HG03521 (cell line): ENCODE data around the gene RNF223.
"Not testable (repeated sequence)": the region's sequence is repeated elsewhere in the genome, so short reads cannot be mapped to it uniquely, and the experiment has no call there.

Source experiments
- ATAC-seq: cut with Tn5 transposase; IDR thresholded peaks from one replicate; pipeline ENCODE4 v1.9.1; 2021; ENCODE audit warnings: mild to moderate bottlenecking, moderate library complexity; ENCODE audit not compliant: unreplicated experiment

RNF223 gene

DNA sequence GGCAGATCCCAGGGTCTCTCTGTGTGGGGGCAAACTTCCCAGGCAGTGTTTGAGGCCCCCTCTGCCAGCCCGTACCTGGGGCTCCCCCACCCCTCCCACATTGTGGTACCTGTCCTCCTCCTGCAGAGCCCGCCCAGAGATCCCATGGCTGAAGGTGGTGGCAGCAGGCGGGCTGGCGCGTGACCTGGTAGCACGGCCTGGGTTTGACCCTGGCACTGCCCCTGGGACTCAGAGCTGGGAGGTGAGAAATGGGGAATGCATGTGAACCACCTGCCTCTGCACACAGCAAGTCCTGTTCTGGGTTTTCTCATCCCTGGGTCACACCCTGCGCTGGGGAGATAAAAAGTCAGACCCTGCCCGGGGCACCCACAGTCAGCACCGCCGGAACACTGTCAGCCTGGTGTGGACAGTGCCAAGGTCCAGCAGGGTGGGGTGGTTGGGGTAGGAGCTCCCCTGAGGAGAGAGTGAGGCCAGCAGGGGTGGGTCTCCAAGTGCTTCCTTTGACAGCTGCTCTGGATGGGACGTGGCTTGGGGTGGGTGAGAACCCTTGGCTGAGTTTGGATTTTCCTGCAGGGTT is 42.4 kb downstream of the RNF223 start:
- ATAC-seq = no peak

DNA sequence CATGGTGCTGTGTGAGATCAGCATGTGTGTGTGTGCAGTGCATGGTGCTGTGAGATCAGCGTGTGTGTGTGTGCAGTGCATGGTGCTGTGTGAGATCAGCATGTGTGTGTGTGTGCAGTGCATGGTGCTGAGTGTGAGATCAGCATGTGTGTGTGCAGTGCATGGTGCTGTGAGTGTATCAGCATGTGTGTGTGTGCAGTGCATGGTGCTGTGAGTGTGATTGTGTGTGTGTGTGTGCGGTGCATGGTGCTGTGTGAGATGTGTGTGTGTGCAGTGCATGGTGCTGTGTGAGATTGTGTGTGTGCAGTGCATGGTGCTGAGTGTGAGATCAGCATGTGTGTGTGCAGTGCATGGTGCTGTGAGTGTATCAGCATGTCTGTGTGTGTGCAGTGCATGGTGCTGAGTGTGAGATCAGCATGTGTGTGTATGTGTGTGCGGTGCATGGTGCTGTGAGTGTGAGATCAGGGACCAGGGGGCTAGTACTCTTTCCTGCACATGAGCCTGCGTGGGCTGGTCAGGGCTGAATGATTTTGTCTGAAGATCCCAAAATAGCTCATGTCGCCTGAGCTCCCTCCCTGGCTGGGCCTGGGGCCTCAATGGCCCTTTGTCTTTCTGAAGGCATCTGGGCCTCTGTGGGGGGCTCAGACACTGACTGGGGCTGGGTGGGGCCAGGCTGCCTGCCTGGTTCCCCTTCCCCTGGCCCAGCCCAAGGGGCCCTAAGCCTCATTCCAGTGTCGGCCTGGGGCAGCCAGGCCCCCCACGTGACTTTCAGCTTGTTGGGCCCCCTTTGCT is 43.0 kb downstream of the RNF223 start:
- ATAC-seq = not testable (repeated sequence)

DNA sequence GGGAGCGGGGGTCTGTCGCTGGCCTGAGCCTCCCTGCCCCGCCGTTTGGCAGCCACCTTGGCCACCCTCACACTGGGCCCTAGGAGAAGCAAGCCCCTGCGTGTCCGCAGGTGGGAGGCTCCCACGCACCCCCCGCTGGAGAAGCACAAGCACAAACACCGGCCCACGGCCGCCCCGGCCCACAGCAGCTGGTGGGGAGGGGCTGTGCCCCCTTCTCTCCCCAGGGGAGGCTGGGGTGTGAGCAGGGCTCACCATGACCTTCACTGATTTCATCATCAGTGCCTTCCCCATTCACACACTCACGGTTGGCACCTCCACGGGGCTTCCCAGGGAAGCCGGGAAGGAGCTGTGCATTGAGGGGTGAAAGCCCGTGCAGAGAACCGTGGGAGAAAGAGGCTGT is 46.3 kb downstream of the RNF223 start:
- ATAC-seq = no peak

DNA sequence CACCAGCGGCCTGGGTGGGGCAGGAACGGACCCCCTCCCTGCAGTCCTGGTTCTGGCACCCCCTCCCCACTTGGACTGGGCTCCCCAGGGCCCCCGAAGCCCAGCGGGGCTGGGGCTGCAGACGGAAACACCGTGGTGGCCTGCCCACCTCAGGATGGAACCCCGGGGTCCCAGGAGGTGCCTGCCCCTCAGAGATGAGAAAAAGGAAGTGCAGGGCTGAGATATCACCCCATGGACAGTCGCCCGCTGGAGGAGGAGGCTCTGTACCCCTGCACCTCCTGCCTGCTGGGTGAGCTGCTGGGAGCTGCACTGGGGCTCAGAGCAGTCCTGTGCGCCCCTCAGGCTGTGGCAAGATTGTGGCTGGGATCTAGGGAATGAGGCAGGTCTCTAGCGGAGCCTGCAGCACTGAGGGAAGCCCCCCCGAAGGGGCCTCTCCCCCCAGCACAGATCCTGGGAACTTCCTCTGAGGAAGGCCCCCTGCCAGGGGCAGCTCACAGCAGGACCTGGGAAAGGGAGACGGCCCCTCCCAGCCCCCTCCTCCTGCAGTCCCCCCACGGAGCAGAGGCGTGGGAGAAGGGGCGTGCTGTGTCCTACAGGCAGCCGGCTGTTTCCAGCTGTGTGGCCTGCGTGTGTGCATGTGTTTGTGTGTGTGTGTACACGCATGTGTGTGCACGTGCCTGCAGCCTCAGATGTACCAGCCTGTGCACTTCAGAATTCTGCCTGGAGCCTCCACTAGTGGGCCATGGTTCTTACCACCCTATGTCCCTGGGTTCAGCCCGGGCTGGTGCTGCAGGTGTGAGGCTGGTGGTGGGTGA is 47.3 kb downstream of the RNF223 start:
- ATAC-seq = no peak

DNA sequence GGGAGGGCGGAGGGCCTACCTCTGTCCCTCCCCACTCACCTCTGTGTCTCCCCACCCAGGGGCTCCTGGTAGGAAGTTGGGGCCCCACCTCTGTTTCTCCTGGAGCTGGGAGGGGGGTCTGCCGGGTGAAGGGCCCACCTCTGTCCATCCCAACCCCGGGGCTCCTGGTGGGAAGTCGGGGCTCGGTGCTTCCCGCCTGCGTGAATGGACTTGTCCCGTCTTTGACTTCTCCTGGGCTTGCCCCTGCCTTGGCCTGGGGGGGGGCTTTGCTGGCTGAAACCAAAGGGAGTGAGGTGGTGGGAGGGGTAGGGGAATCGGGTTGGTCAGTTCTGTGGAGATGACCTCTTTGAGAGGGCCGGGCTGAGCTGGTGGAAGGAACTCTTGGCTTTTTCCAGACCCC is 48.4 kb downstream of the RNF223 start:
- ATAC-seq = no peak

DNA sequence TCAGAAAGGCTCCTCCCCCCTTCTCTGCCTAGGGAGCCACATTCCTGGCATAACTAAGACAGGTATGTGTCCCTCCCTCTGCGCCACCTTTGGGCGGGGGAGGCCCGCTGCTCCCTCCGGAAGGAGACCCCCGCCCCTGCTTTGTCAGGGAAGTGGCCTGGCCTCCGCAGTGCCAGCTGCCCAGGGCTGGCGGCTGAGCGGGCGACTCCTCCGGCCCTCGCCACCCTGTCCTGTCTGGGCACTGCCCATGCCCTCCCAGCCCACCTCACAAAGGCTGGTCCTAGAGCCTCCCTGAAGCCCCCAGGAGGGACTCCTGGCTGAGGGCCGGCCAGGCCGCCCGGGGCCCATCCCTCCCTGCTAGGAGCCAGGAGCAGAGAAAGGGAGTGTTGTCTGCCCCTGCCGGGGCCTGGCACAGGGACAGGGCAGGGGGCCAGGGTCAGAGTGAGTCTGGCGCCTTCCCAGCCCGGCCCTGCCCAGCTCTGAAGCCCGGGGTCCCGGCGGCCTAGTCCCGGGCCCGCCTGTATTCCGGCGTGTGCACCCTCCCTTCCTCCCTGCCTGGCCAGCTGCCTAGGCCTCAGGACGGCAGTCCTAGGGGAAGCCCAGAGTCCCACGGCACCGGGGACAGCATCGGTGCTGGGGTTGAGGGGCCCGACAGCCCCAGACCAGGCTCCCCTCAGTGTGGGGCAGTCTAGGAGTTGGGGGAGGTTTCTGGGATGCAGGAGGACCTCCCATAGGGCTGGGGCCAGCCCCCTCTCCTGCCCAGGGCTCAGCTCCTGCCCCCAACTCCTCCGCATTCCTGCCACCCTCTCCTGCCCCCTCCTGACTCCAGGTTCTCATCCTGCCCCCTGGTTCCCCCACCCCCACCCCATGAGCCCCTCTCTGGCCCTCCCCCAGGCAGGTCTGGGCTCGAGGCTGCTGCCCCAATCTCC is 49.1 kb downstream of the RNF223 start:
- no peak for ATAC-seq

DNA sequence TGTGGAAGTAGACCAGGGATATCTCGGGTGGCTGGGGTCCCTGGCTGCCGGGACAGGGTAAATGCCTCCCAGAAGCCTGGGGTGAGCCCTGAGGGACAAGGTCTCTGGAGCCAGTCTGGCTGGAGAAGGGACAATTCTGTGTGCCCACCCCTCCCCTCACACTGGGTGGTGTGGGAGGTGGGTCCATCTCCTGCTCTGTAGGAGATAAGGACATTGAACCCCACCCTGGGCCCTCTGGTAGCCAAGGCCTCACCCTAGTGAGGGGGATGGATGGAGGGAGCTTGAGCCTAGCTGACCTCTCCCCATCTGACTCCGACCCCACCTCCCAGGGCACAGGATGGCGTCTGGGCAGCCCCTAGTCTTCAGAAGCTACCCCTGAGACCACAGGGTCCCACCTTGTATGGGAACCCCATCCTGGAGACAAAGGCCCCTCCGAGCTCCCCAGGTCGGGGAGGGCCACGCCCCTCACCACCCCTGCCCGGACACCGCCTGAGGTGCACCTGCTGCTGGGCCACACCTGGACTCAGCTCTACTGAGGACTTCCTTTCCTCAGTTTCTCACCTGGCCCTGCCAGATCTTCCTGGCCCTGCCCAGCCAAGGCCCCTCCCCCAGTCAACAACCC is 49.8 kb downstream of the RNF223 start:
- ATAC-seq = no peak

DNA sequence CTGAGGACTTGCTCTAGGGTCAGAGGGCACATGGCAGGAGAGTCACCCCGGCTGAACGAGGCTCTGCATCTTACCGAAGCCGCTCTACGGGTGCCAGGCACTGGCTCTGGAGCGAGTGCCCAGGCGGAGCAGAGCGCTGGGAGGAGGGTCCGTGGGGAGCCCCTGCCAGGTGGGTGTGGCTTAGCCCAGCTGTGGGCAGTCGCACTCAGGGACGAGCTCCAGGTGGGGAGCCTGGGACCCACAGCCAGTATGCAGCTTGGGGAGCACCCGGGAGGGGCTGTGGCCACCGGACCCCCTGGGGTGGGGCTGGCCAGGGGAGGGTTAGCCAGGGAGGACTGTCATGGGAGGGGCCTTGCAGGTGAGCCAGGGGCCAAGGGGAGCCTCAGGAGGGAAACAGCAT is 50.4 kb downstream of the RNF223 start:
- ATAC-seq = no peak

DNA sequence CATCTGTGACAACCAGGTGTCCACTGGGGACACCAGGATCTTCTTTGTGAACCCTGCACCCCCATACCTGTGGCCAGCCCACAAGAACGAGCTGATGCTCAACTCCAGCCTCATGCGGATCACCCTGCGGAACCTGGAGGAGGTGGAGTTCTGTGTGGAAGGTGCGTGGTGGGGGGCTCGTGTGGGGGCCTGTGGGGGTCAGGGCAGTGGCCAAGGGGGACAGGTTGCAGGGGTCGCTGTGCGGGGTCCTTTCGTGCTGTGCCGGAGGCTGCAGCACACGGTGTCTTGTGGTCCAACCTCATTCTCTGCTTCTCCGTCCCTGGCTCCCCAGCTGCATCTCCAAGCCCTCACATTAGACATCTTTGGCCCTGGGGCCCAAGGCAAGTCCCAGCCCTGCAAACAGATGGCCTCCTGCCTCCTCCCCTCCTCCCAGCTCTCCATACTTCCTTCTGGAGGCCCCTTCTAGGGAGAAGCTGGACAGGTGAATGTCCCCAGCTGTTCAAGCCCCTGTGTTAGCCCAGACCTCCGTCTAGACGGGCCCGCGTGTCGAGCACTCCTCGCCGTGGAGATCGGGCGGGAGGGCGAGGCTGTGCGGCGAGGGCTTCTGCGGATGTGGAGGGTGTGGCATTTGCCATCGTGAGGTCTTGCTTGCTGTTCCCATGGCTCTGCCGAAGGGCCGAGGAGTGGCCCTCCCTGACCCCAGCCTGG is 51.6 kb downstream of the RNF223 start:
- no peak for ATAC-seq

DNA sequence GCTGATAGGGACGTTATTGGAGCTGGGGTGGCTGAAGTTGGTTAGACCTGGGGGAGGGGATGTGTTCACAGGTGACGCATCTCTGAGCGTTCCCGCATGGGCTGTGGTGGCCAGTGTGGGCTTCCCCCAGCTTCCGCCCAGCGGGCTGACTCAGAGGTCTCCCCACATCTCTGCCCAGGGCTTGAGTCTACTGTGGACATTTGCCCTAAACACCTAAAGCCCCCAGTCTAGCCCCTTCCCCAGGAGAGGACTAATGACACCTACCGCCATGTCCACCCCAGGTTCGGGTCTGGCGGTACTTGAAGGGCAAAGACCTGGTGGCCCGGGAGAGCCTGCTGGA is 52.2 kb downstream of the RNF223 start:
- no peak for ATAC-seq

DNA sequence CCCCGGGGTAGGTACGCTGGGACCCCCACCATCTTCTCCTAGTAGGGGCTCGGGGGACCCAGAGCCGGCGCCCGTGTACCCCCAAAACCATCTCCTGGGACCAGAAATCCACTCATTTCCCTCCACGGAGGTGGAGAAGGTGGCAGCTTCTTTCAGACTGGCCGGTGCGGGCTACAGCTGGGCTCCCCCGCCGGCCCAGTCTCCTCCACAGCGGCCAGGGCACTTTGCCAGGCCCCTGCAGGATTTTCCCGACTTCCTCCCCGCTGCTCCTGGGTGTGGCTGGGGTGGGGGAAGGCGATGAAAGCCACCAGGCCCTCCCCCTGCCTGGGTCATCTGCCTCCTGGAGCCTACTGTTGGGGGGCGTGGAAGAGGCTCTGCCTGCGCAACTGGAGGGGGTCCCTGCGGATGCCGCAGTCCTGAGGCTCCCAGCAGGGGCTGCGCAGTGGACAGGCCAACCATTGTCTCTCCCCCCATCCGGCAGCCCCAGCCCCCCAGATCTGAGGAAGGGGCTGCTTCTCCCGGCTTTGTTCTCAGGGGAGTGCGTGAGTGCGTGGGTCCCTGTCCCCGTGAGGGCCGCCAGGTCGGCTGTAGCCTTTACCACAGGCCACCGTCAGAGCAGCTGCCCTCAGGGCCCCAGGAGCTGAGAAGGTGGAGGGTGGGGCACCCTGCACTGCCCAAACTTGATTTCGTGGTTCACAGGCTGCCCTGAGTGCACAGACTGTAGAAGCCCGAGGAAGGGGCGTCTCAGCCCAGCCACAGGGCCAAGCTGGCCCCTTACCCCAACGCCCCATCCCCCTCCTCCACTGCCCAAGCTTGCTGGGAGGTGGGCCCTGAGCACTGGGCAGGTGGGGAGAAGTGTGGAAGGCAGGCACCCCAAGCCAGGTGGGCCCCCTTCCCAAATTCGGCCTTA is 52.8 kb downstream of the RNF223 start:
- no peak for ATAC-seq
